WTC11 (cell line): Measurements from ENCODE around the gene TTLL11. TPM values are rescaled to one million over a fixed set of nuclear protein-coding genes. Genes with fewer than 3 reads are reported as not detected.

ENCODE experiments used
- ATAC-seq: fragments of 200-7000 bp; cut with Tn5 transposase; 2 replicates; pipeline ENCODE4 v1.10.0; 2021; ENCODE audit warnings: mild to moderate bottlenecking, moderate library complexity
- CTCF ChIA-PET: fragments of 300-600 bp; sonication (Branson Sonifier 250); formaldehyde crosslinking; loops from one replicate; lab custom pipeline; 2021; ENCODE audit warnings: antibody characterized with exemption; lab: Charles Lee
- POLR2A ChIA-PET: fragments of 350-600 bp; sonication (Branson Sonifier 250); formaldehyde crosslinking; loops from one replicate; lab custom pipeline; 2021; ENCODE audit warnings: antibody characterized with exemption; lab: Charles Lee
- DNase-seq: peaks from one replicate; pipeline ENCODE4 v3.0.0; 2021; ENCODE audit warnings: low spot score
- H3K27ac Mint-ChIP-seq: 2 replicates; pipeline ENCODE4 v1.8.0; 2021; ENCODE audit warnings: mixed read lengths
- H3K27me3 Mint-ChIP-seq: 2 replicates; pipeline ENCODE4 v1.8.0; 2021; ENCODE audit warnings: low read depth, mild to moderate bottlenecking, moderate library complexity, mixed read lengths
- H3K36me3 Mint-ChIP-seq: 2 replicates; pipeline ENCODE4 v1.8.0; 2021; ENCODE audit warnings: mixed read lengths
- H3K4me1 Mint-ChIP-seq: 2 replicates; pipeline ENCODE4 v1.8.0; 2022; ENCODE audit warnings: mixed read lengths
- H3K4me3 Mint-ChIP-seq: 2 replicates; pipeline ENCODE4 v1.8.0; 2021; ENCODE audit warnings: mild to moderate bottlenecking, moderate library complexity, mixed read lengths
- H3K9me3 Mint-ChIP-seq: 2 replicates; pipeline ENCODE4 v1.8.0; 2021; ENCODE audit warnings: mixed read lengths
- E2F4 ChIP-seq: sonication (generic); formaldehyde crosslinking; IDR thresholded peaks from 2 replicates; pipeline ENCODE4 v1.8.1; 2022; ENCODE audit warnings: low read depth, mild to moderate bottlenecking, moderate library complexity, missing genetic modification reagents, borderline replicate concordance
- HMGA2 ChIP-seq: fragments of 250-450 bp; sonication (Bioruptor Pico); IDR thresholded peaks from 2 replicates; pipeline ENCODE4 v1.4.0; 2021; ENCODE audit warnings: mild to moderate bottlenecking, moderate library complexity
- IRF2 ChIP-seq: sonication (generic); formaldehyde crosslinking; IDR thresholded peaks from 2 replicates; pipeline ENCODE4 v1.8.0; 2022; ENCODE audit warnings: low read depth, missing genetic modification reagents, borderline replicate concordance
- MLX ChIP-seq: sonication (generic); formaldehyde crosslinking; IDR thresholded peaks from 2 replicates; pipeline ENCODE4 v1.8.1; 2023; ENCODE audit warnings: mild to moderate bottlenecking, missing genetic modification reagents, moderate library complexity
- NR3C1 ChIP-seq: sonication (generic); formaldehyde crosslinking; conservative IDR thresholded peaks from 2 replicates; pipeline ENCODE4 v1.8.1; 2023; ENCODE audit warnings: low read depth, mild to moderate bottlenecking, missing genetic modification reagents
- ZBTB43 ChIP-seq: sonication (generic); formaldehyde crosslinking; IDR thresholded peaks from 2 replicates; pipeline ENCODE4 v1.8.1; 2023; ENCODE audit warnings: mild to moderate bottlenecking, missing genetic modification reagents
- ZNF138 ChIP-seq: sonication (generic); formaldehyde crosslinking; conservative IDR thresholded peaks from 2 replicates; pipeline ENCODE4 v1.8.1; 2022; ENCODE audit warnings: mild to moderate bottlenecking, moderate library complexity, missing genetic modification reagents
- ZNF232 ChIP-seq: sonication (generic); formaldehyde crosslinking; IDR thresholded peaks from 2 replicates; pipeline ENCODE4 v1.8.0; 2022; ENCODE audit warnings: mild to moderate bottlenecking, missing genetic modification reagents
- ZNF281 ChIP-seq: sonication (generic); formaldehyde crosslinking; IDR thresholded peaks from 2 replicates; pipeline ENCODE4 v1.8.0; 2023; ENCODE audit warnings: mild to moderate bottlenecking, missing genetic modification reagents
- ZNF425 ChIP-seq: fragments of 250-450 bp; sonication (Bioruptor Pico); conservative IDR thresholded peaks from 2 replicates; pipeline ENCODE4 v1.9.0; 2021; ENCODE audit warnings: mild to moderate bottlenecking
- total RNA-seq: library from RNA; stranded (reverse); gene quantifications from 3 replicates; pipeline ENCODE4 v1.2.3, GENCODE V29; 2021
- TF ChIP-seq, protein P1 (sequence below): sonication (generic); formaldehyde crosslinking; IDR thresholded peaks from 2 replicates; pipeline ENCODE4 v1.8.0; 2022; ENCODE audit warnings: mild to moderate bottlenecking, missing genetic modification reagents
- TF ChIP-seq, protein P2 (sequence below): sonication (generic); formaldehyde crosslinking; IDR thresholded peaks from 2 replicates; pipeline ENCODE4 v1.8.0; 2022; ENCODE audit warnings: mild to moderate bottlenecking, missing genetic modification reagents
- TF ChIP-seq, protein P3 (sequence below): sonication (generic); formaldehyde crosslinking; conservative IDR thresholded peaks from 2 replicates; pipeline ENCODE4 v1.8.1; 2023; ENCODE audit warnings: mild to moderate bottlenecking, low read depth, missing genetic modification reagents, moderate library complexity
- TF ChIP-seq, protein P4 (sequence below): sonication (generic); formaldehyde crosslinking; IDR thresholded peaks from 2 replicates; pipeline ENCODE4 v1.8.1; 2023; ENCODE audit warnings: mild to moderate bottlenecking, missing genetic modification reagents, moderate library complexity

The TTLL11 gene
- total RNA-seq, 1 experiment from 2014 or later: 1.1 TPM

DNA sequence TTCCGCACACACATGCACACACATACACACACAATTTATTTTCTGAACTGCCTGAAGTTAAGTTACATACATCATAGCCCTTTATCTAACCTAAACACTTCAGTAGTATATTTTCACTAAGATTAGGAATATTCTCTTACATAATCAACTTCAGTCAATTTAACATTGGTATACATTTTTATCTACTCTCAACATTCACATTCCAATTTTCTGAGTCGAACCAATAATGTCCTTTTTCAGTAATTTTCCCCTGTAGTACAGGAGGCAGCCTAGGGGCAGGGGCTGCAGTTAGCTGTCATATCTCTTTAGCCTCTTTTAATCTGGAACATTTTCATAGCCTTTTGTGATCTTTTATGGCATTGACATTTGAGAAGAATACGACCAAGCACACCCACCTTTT lies 291.5 kb downstream of the TTLL11 start (continued):
- TF ChIP-seq ZNF281 (CRISPR knock-in tag) (no peak), IRF2 (CRISPR knock-in tag) (no peak), NR3C1 (CRISPR knock-in tag) (no peak)

GRCh38 chr9:121800376-121800775 lies 292.7 kb downstream of the TTLL11 start:
- no peak overlapping the region for H3K4me3 Mint-ChIP-seq
- ChIA-PET CTCF (no interaction called here), POLR2A (no interaction called here)
- peaks cover 11% of the 10 kb centered on the region for H3K36me3 Mint-ChIP-seq
- ATAC-seq (no peak), DNase-seq (no peak)
- TF ChIP-seq ZBTB43: no peak
- no peak for TF ChIP-seq MLX (CRISPR knock-in tag)
- peaks cover 14% of the 10 kb centered on the region for H3K9me3 Mint-ChIP-seq
- peaks cover 23% of the 10 kb centered on the region for H3K4me1 Mint-ChIP-seq
- peaks cover 3% of the 10 kb centered on the region for H3K27me3 Mint-ChIP-seq
- H3K27ac Mint-ChIP-seq: no peak overlapping the region

DNA sequence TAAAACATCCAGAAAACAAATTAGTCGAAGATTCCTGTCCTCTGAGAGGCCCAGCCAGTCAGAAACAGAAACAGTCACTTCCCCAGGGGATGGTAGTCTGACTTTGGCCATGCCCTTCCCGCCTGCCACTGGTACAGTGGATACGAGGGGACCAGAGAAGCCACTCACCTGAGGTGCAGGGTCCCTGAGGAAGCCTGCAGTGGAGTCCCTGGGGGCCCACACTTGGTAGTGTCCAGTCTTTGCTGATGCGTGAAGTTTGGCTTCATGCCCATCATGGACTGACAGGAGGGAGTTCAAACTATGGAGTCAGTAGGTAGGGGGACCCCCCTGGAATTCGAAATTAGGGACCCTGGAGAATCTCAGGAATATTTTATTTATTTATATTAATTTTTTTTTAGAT lies 294.2 kb downstream of the TTLL11 start:
- ChIA-PET POLR2A (no interaction called here), CTCF (no interaction called here)
- H3K9me3 Mint-ChIP-seq: peaks cover 1% of the 10 kb centered on the region
- TF ChIP-seq ZNF425 (no peak), HMGA2 (CRISPR knock-in tag) (no peak), MLX (CRISPR knock-in tag) (no peak), ZNF232 (no peak), ZNF138 (CRISPR knock-in tag) (no peak), NR3C1 (CRISPR knock-in tag) (no peak), E2F4 (no peak)
- TF ChIP-seq, protein P1, sequence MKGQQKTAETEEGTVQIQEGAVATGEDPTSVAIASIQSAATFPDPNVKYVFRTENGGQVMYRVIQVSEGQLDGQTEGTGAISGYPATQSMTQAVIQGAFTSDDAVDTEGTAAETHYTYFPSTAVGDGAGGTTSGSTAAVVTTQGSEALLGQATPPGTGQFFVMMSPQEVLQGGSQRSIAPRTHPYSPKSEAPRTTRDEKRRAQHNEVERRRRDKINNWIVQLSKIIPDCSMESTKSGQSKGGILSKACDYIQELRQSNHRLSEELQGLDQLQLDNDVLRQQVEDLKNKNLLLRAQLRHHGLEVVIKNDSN (CRISPR knock-in tag): no peak
- TF ChIP-seq, protein P2, sequence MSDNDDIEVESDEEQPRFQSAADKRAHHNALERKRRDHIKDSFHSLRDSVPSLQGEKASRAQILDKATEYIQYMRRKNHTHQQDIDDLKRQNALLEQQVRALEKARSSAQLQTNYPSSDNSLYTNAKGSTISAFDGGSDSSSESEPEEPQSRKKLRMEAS: no peak
- TF ChIP-seq, protein P3, sequence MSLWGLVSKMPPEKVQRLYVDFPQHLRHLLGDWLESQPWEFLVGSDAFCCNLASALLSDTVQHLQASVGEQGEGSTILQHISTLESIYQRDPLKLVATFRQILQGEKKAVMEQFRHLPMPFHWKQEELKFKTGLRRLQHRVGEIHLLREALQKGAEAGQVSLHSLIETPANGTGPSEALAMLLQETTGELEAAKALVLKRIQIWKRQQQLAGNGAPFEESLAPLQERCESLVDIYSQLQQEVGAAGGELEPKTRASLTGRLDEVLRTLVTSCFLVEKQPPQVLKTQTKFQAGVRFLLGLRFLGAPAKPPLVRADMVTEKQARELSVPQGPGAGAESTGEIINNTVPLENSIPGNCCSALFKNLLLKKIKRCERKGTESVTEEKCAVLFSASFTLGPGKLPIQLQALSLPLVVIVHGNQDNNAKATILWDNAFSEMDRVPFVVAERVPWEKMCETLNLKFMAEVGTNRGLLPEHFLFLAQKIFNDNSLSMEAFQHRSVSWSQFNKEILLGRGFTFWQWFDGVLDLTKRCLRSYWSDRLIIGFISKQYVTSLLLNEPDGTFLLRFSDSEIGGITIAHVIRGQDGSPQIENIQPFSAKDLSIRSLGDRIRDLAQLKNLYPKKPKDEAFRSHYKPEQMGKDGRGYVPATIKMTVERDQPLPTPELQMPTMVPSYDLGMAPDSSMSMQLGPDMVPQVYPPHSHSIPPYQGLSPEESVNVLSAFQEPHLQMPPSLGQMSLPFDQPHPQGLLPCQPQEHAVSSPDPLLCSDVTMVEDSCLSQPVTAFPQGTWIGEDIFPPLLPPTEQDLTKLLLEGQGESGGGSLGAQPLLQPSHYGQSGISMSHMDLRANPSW: no peak
- TF ChIP-seq, protein P4, sequence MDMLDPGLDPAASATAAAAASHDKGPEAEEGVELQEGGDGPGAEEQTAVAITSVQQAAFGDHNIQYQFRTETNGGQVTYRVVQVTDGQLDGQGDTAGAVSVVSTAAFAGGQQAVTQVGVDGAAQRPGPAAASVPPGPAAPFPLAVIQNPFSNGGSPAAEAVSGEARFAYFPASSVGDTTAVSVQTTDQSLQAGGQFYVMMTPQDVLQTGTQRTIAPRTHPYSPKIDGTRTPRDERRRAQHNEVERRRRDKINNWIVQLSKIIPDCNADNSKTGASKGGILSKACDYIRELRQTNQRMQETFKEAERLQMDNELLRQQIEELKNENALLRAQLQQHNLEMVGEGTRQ: no peak
- peaks cover 3% of the 10 kb centered on the region for H3K27me3 Mint-ChIP-seq
- peaks cover under 1% of the 10 kb centered on the region; the same call in 1 of the 2 replicates for H3K36me3 Mint-ChIP-seq
- ATAC-seq (no peak), DNase-seq (no peak)
- no peak overlapping the region for H3K27ac Mint-ChIP-seq
- peaks cover 29% of the 10 kb centered on the region for H3K4me1 Mint-ChIP-seq
- no peak overlapping the region for H3K4me3 Mint-ChIP-seq
